NT2/D1 (cell line): ENCODE measurements around the gene HHATL.

Source experiments
- DNase-seq: peaks from one replicate; pipeline ENCODE4 v3.0.0-alpha.2; 2011; ENCODE audit warnings: low read depth, low spot score
- H3K27me3 ChIP-seq: 2 replicates; pipeline ENCODE4 v1.6.0; 2011; ENCODE audit warnings: mild to moderate bottlenecking; ENCODE audit not compliant: insufficient read length, insufficient read depth
- H3K36me3 ChIP-seq: 2 replicates; pipeline ENCODE4 v1.6.1; 2011; ENCODE audit warnings: mild to moderate bottlenecking, low read length, mixed read lengths; ENCODE audit not compliant: insufficient read depth, insufficient read length
- H3K4me1 ChIP-seq: 2 replicates; pipeline ENCODE4 v1.5.1; 2011; ENCODE audit not compliant: insufficient read depth, insufficient read length
- H3K4me3 ChIP-seq: 2 replicates; pipeline ENCODE4 v1.5.1; 2011; ENCODE audit warnings: low read depth; ENCODE audit not compliant: insufficient read length
- H3K9ac ChIP-seq: 2 replicates; pipeline ENCODE4 v1.6.0; 2011; ENCODE audit warnings: low read depth; ENCODE audit not compliant: insufficient read length
- H3K9me3 ChIP-seq: 2 replicates; pipeline ENCODE4 v1.5.1; 2011; ENCODE audit warnings: mild to moderate bottlenecking, low read length; ENCODE audit not compliant: insufficient read depth
- SUZ12 ChIP-seq: IDR thresholded peaks from 2 replicates; pipeline ENCODE4 v1.6.1; 2011; ENCODE audit not compliant: insufficient read length, insufficient read depth; ENCODE audit errors: extremely low read depth
- YY1 ChIP-seq: IDR thresholded peaks from 2 replicates; pipeline ENCODE4 v1.6.1; 2011; ENCODE audit not compliant: insufficient read length, insufficient read depth
- ZNF274 ChIP-seq: IDR thresholded peaks from 2 replicates; pipeline ENCODE4 v1.6.1; 2011; ENCODE audit warnings: mild to moderate bottlenecking, low read depth, low read length

HHATL gene

DNA sequence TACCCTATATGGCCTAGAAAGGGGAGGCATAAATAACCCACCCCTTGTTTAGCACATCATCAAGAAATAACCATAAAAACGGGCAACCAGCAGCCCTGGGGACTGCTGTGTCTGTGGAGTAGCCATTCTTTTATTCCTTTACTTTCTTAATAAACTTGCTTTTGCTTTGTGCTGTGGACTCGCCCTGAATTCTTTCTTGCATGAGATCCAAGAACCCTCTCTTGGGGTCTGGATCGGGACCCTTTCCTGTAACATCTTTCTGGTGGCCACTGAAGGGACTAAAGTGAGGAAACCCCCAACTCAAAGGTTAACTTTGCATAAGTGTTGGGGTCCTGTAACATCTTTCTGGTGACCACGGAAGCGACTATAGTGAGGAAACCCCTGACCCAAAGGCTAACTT lies 15.7 kb upstream of the HHATL start:
- Histone ChIP-seq H3K9ac (no peak overlapping the region), H3K4me3 (no peak overlapping the region), H3K4me1 (no peaks in the 10 kb centered on the region), H3K36me3 (no peaks in the 10 kb centered on the region), H3K27me3 (no peaks in the 10 kb centered on the region), H3K9me3 (no peaks in the 10 kb centered on the region)
- DNase-seq, result no peak
- TF ChIP-seq ZNF274, result no peak
- no peak for TF ChIP-seq SUZ12
- TF ChIP-seq YY1, result no peak

- TF ChIP-seq YY1 (no peak), SUZ12 (no peak), ZNF274 (no peak)
- Histone ChIP-seq H3K36me3 (no peaks in the 10 kb centered on the region), H3K4me1 (peaks cover 6% of the 10 kb centered on the region), H3K9ac (no peak overlapping the region), H3K9me3 (no peaks in the 10 kb centered on the region), H3K4me3 (no peak overlapping the region), H3K27me3 (no peaks in the 10 kb centered on the region)
- DNase-seq, result no peak
These were observed 14.7 kb upstream of the HHATL start for GRCh38 chr3:42717306-42717705.

GRCh38 chr3:42714171-42714852 lies 11.7 kb upstream of the HHATL start:
- Histone ChIP-seq H3K4me1 (peaks cover 13% of the 10 kb centered on the region), H3K9ac (no peak overlapping the region), H3K36me3 (no peaks in the 10 kb centered on the region), H3K9me3 (no peaks in the 10 kb centered on the region), H3K4me3 (no peak overlapping the region), H3K27me3 (no peaks in the 10 kb centered on the region)
- DNase-seq, result no peak
- TF ChIP-seq SUZ12 (no peak), ZNF274 (no peak), YY1 (no peak)

DNA sequence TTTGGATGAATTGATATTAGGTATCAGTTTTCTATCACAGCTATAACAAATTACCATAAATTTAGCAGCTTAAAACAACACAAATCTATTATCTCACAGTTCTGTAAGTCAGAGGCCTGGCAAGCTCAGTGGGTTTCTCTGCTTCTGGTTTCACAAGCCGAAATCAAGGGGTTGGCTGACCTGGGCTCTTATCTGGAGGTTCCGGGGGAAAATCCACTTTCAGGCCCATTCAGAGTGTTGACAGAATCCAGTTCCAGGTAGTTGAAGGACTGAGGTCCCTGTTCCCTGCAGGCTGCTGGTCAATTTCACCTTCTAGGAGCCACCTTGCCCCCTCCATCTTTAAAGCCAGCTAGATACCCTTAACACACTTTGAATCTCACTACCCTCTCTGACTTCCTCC lies 11.1 kb upstream of the HHATL start:
- no peak overlapping the region for H3K9ac ChIP-seq
- no peaks in the 10 kb centered on the region for H3K36me3 ChIP-seq
- TF ChIP-seq SUZ12, result no peak
- TF ChIP-seq YY1, result no peak
- no peak for TF ChIP-seq ZNF274
- H3K27me3 ChIP-seq, result no peaks in the 10 kb centered on the region
- peaks cover 13% of the 10 kb centered on the region for H3K4me1 ChIP-seq
- H3K4me3 ChIP-seq, result no peak overlapping the region
- no peaks in the 10 kb centered on the region for H3K9me3 ChIP-seq
- DNase-seq, result no peak

- Histone ChIP-seq H3K4me3 (no peak overlapping the region), H3K9me3 (no peaks in the 10 kb centered on the region), H3K9ac (no peak overlapping the region), H3K4me1 (peaks cover 13% of the 10 kb centered on the region), H3K36me3 (no peaks in the 10 kb centered on the region), H3K27me3 (no peaks in the 10 kb centered on the region)
- DNase-seq, result no peak
- TF ChIP-seq ZNF274, result no peak
- TF ChIP-seq SUZ12, result no peak
- no peak for TF ChIP-seq YY1
These were observed 10.2 kb upstream of the HHATL start for GRCh38 chr3:42712688-42713372.

GRCh38 chr3:42712344-42712648 lies 9.7 kb upstream of the HHATL start:
- no peak for DNase-seq

DNA sequence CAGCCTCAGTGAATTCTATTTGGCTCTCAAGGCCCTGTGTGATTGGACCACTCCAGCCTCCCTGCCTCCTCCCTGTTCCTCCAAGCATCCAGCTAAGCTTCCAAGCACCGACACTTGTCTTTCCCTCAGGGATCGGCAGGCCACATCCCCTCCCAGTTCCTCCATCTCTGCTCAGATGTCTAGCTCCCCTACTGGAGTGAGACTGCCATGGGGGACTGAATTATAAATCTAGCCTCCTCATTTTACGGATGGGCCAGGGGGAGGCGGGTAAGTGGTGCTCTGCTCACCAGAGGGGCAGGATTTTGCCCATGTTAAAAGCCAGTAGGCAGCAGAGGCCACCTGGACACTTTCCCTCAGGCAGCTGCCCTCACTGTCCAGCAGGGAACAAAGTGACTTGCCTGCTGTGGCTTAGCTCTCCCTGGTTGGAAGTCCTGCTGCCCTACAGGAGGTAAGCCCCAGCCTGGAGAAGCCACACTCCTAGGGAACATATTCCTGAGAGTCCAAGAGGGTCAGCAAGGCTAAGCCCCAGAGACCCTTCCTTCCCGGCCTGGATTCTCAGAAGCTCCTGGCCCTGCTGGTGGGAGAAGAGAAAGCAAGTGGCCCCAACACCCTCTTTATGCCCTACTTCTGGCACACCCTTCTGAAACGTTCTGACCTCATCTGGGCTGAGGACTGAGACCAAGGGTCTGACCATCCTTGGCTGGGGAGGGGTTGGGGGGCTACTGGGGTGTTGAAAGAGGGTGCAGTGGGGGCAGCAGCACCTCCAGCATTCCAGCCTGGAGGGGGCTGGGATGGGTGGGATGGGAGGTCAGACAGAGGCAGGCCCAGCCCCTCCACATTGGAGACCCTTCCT lies 9.1 kb upstream of the HHATL start:
- H3K4me3 ChIP-seq, result no peak overlapping the region
- H3K27me3 ChIP-seq, result no peaks in the 10 kb centered on the region
- no peaks in the 10 kb centered on the region for H3K9me3 ChIP-seq
- H3K9ac ChIP-seq, result no peak overlapping the region
- DNase-seq, result no peak
- no peak for TF ChIP-seq ZNF274
- TF ChIP-seq SUZ12, result no peak
- no peak for TF ChIP-seq YY1
- peaks cover 13% of the 10 kb centered on the region for H3K4me1 ChIP-seq
- no peaks in the 10 kb centered on the region for H3K36me3 ChIP-seq

More at GRCh38 chr3:42712344-42712648, 9.7 kb upstream of the HHATL start:
- Histone ChIP-seq H3K9me3 (no peaks in the 10 kb centered on the region), H3K27me3 (no peaks in the 10 kb centered on the region), H3K4me3 (no peak overlapping the region), H3K9ac (no peak overlapping the region), H3K4me1 (peaks cover 13% of the 10 kb centered on the region), H3K36me3 (no peaks in the 10 kb centered on the region)
- TF ChIP-seq ZNF274 (no peak), SUZ12 (no peak), YY1 (no peak)
